HG02943 (cell line): ENCODE results near the gene LENG8.
A peak's percentile ranks its signal among the peaks of the same experiment; 100 is the strongest.

ENCODE experiments used
- ATAC-seq: cut with Tn5 transposase; IDR thresholded peaks from one replicate; pipeline ENCODE4 v1.9.1; 2021; ENCODE audit warnings: mild to moderate bottlenecking, low read depth, moderate library complexity; ENCODE audit not compliant: unreplicated experiment

Gene LENG8

DNA sequence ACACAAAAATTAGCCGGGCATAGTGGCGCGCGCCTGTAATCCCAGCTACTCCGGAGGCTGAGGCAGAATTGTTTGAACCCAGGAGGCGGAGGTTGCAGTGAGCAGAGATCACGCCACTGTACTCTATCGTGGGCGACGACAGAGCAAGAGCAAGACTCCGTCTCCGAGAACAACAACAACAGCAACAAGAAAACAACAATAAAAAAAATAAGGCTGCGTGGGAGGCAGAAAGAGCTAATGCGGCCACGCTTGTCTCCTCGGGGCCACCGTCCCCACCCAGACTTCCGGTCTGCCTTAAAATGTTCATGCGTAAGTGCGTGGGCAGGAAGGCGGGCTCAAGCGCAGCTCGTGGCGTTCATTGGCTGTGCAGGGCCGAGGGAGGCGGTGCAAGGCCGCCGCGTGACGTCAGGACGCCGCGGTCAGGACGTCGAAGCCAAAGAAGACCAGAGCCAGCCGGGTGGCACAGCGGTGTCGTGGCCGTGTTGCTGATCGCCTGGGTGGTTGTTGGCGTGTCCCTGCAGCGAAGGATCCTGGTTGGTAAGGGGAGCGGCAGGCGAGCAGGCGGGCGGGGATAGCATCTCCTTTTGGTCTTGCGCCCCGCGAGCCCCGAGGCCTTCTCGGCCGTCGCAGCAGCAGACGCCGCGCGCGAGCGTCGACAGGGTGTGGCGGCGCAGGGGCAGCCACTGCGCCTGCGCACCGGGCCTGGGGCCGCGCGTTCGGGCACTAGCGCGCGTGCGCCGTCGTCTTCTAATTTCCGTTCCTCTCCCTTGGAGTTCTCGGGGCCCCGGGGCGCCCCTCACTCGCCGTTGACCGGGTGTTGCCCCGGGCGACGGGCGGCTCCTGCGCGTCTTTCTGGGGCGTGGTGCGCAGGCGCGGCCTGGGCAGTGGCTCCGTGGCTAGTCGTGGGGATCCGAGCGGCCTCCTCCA is at the start of gene LENG8:
Gene LENG8, plus strand, starts transcription at position 426 of the 927 bp plus-strand sequence. CDS start 2,146 bp downstream, outside the sequence.
- ATAC-seq = peak; percentile 87

DNA sequence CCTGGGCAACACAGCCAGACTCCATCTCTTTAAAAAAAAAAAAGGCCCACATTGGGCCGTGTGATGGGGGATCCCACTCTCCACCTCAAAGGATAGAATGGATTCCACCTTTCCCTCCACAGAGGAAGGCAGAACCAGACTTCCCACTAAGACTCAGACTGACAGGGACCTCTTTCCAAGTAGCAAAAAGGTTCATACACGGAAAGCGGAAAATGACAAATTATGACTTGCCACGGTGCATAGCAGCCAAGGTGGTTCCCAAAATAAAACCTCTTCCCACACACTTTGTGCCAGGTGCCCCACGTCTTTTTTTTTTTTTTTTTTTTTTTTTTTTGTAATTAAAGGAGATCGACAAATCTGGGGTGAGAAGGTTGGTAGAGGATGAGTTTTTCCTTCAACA is 48.1 kb upstream of the LENG8 start:
- ATAC-seq = no peak

DNA sequence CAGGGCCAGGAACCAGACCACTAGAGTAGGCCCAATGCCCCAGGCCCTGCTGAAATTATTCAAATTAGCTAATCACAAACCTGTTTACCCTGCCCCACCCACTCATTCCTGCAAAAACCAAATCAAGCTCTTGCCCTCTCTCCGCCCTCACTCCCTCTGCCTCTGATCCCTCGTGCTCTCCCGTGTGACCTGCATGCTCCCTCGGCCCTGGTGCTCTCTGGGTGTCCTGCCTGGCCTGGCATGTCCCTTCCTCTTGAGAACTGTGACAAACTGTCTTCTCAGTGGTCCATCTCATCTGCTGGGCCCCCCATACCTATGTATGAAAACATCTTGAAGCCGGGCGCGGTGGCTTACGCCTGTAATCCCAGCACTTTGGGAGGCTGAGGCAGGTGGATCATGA is 45.9 kb upstream of the LENG8 start:
- ATAC-seq = no peak

GRCh38 chr19:54405628-54406027 is 43.4 kb upstream of the LENG8 start:
- ATAC-seq = no peak

DNA sequence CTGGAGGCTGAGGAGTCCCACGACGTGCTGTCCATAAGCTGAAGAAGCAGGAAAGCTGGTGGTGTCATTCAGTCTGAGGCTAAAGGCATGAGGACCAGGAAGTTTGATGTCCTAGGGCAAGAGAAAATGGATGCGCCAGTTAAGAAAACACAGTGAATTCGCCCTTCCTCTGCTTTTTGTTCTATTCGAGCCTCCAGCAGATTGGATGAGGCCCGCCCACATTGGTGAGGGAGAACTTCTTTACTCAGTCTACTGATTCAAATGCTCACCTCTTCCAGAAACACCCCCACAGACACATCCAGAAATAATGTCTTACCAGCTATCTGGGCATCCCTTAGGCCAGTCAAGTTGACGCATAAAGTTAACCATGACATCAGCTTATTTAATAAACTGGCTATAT is 41.2 kb upstream of the LENG8 start:
- ATAC-seq = no peak

- ATAC-seq = no peak
These were observed 40.5 kb upstream of the LENG8 start for GRCh38 chr19:54408456-54409026.

DNA sequence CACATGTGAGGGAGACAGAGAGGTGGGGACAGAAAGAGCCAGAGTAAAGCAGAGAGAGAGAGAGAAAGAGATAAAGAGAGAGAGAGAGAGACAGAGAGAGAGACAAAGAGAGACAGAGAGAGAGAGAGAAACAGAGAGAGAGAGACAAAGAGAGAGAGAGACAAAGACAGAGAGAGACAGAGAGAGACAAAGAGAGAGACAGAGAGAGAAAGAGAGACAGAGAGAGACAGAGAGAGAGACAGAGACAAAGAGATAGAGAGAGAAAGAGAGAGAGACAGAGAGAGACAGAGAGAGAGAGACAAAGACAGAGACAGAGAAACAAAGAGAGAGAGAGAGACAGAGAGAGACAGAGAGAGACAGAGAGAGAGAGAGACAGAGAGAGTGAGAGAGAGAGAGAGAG is 38.0 kb upstream of the LENG8 start:
- no peak for ATAC-seq

DNA sequence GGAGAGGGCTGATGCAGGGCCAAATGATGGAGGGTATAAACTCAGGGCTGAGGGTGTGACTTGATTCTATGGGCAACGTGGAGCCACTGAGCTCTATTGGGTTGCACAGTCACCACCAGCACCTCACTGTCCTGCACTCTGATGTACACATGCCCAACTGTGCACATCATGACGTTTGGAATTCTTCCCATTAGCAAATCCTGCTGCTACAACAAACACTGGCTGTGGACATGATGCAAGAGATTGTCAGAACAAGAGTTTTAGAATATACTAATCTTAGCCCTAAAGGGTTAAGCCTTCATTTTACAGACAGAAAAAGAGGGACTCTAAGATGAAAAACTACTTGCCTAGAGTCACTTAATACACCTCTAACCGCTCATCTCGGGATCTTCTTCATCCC is 36.1 kb upstream of the LENG8 start:
- no peak for ATAC-seq

- ATAC-seq = no peak
These were observed 34.8 kb upstream of the LENG8 start for GRCh38 chr19:54414156-54414555.

GRCh38 chr19:54415208-54415900 is 33.6 kb upstream of the LENG8 start, which contains the start of gene TTYH1:
TSS of gene TTYH1 (plus strand) at chr19:54415464. CDS start at chr19:54415553, 89 bp downstream.
- no peak for ATAC-seq

DNA sequence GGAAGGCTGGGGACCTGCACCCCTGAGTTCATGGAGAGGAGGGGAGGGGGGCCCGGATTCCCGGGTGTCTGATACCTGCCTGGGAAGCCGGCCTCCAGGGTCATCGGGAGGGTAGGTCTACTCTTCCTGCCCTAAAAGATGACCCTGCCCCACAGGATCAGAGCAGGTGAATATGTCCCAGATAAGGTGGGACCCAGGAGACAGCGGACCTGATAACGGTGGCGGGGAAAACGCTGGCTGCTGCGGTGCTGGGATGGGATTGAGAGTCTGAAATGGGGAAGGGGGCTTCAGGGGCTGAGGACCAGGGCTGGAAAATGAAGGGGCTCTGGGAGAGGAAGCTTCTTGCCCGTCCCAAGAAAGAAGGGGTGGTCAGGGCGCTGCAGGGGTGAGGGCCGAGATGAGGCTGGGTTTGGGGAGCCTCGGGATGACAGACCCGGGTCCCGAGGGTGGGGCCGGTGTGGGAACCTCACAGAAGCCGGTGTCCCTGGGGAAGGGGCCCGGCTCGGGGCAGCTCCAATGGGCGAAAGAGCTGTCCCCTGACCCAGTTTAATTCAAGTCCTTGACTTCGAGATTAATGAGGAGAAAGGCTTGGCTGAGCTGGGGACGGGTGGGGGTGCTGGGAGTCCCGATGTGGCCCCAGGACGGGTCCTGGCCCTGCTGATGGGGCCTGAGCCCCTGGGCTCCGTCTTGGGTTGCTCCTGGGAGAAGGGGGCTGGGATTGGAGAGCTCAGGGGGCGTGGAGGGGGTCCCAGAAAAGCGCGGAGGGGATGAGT is 32.9 kb upstream of the LENG8 start:
- ATAC-seq = no peak

DNA sequence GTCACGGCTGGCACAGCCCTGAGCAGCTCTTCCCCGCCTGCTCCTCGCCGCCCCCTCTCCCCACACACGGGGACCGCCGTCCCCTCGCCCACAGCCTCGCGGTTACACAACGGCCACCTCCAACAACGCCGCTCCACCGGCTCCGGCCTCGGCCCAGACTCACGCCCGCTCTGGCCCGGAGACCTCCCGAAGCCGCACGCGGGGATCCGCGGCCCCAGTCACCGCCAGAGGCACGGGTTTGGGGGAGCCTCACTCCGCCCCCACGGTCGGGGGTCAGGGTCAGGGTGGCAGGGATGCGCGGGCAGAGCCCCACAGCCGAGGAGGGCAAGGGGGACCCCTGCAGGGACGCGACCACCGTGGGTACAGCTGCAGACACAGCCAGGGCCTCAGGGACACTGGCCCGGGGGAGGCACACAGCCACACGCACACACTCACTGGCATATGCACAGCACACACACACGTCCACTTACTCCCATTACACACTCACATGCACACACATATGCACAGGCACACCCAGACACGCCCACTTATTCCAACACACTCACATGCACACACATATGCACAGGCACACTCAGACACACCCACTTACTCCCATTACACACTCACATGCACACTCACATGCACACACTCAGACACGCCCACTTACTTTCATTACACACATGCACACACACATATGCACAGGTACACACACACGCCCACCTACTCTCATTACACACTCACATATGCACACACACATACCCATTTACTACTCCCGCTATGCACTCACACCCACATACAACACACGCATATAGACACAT is 32.1 kb upstream of the LENG8 start:
- ATAC-seq = no peak

- no peak for ATAC-seq
These were observed 30.7 kb upstream of the LENG8 start for GRCh38 chr19:54418030-54418929.

DNA sequence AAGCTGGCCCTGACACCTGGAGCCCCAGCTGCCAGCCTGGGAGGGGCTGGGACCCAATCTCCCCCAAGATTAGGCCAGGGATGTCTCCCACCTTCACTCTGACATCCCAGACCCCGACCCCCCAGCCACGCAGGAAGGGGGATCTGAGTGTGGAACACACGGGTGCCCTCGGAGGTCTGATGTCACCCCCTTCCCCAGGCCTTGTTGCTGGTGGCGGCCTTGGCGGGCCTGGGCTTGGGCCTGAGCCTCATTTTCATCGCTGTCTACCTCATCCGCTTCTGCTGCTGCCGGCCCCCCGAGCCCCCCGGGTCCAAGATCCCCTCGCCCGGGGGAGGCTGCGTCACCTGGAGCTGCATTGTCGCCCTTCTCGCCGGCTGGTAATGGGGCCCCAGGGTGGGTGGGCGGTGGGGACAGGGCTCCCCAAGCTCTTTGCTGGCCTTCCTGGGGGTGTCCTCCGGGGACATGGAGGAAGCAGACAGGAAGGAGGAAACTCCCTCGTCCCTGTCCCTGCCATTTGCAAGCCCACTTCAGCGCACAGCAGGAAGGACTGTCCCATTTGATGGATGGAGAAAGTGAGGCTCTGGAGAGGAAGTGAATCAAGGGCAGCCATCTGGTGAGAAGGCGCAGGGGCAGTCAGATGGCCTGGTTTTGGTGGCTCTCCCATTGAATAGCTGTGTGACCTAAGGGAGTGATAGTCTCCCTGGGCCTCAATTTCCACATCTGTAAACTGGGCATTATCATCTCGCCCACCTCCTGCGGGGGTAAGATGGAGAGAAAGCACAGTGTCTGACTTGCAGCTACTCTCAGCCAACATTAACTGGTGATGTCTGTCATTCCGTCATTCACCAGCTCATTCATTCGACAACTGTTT is 29.8 kb upstream of the LENG8 start:
- ATAC-seq = no peak

- ATAC-seq = no peak
These were observed 29.0 kb upstream of the LENG8 start for GRCh38 chr19:54420068-54420382.

DNA sequence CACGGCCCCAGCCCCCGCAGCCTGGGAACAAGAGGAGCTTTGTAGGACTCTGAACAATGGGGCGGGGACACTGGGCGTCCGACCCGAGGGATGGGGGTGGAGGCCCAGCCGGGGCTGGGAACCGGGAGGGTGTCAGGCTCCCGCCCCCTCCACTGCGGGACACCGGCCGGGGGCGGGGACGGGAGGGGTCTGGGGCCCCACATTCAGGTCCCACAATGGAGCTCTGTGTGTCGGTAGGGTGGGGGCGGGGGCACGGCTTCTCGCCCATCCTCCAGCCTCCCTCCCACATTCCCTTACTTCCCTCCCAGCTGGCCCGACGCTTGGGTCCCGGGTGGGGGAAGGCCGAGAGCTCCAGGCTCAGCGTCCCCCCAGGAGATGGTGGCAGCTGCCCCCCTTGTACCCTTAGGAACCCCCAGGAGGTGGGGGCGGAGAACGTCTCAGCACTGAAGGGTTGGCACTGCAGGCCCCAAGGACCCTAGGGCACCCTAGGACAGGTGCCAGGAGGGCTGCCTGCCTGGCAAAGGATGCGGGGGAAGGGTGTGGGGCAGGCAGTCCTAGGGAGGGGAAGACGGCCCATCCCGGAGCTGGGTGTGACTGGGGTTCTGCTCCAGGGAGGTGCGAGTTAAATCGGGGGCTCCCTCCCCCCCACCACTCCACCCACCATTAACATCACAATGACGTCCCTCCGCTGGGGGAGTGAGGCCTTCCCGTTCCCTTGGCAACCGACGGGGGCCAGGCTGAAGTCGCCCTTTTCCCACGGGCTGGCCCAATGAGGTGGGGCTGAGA is 28.4 kb upstream of the LENG8 start:
- no peak for ATAC-seq

GRCh38 chr19:54421169-54421516 is 27.9 kb upstream of the LENG8 start:
- no peak for ATAC-seq
